ENCODE results near the gene ZSCAN5A.

The ZSCAN5A gene

DNA sequence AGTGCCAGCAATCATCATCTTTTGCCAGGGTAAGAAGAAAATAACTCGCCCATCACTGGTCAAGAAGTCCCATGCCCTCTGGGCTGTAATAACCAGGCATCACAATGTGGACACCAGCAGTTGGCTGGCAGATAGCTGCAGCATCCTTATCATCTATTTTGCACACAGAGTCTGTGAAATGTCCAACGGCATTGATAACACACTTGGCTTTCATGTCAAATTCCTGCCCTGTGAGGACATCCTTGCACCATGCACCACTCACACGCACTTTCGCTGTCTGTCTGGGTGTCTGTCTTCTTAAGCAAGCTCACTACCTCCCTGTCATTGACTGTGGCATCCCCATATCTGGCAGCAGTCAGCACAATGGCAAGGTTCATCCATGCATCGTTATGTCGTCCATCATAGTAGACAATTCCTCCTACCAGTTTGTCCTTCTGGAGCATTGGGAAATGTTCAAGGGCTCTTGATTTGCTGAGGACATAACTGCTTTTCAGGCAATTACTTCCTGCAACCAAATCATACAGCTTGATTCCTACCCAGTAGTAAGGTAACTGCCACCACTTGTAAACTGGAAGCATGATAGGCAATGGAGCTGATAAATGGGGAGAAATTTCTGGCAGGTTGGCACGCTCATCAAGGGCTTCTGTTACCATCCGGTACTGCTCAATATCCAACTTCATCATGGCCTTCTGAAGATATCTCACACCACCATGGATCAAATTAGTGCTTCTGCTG lies 6.8 kb upstream of the ZSCAN5A start:
- H3K18ac ChIP-seq (ENCODE audit: low read length): no peak overlapping the region
- no peak overlapping the region for H3K4me2 ChIP-seq (ENCODE audit: insufficient read depth, low read length, poor library complexity, severe bottlenecking)
- peak overlapping the region; percentile 42 for H2AFZ ChIP-seq (ENCODE audit: low read length)
- H3K4me1 ChIP-seq (ENCODE audit: control insufficient read depth in 2 of 2, insufficient read depth in 1 of 2, low read depth in 1 of 2, low read length in 2 of 2): no peaks in the 10 kb centered on the region
- no CpG with 5 or more reads among the region's 8 CpGs for WGBS, 2 donors (ENCODE audit: extremely low coverage in 2 of 2, insufficient read length in 2 of 2, insufficient replicate concordance in 1 of 2)
- DNase-seq (ENCODE audit: low spot score): no peak
- H3K4ac ChIP-seq (ENCODE audit: low read length): no peak overlapping the region
- H4K91ac ChIP-seq (ENCODE audit: low read depth, low read length, poor library complexity): no peak overlapping the region
- no peak overlapping the region for H3K27ac ChIP-seq (replicated peaks; ENCODE audit: low read length)
- no peaks in the 10 kb centered on the region for H3K79me1 ChIP-seq (ENCODE audit: low read depth, low read length)
- no peak overlapping the region for H3K4me3 ChIP-seq (ENCODE audit: low read length in 2 of 2)
- no peak overlapping the region for H3K9ac ChIP-seq (ENCODE audit: low read depth, low read length, poor library complexity)
- no peaks in the 10 kb centered on the region for H3K9me3 ChIP-seq (replicated peaks in 1 of 2; ENCODE audit: control insufficient read depth in 2 of 2, insufficient read depth in 1 of 2, low read depth in 1 of 2, low read length in 2 of 2)
- no peak overlapping the region for H4K8ac ChIP-seq (ENCODE audit: low read depth, low read length)
- H2BK15ac ChIP-seq (ENCODE audit: low read length): no peak overlapping the region
- no peak overlapping the region for H2BK12ac ChIP-seq (ENCODE audit: low read length)
- no peak overlapping the region for H3K14ac ChIP-seq (ENCODE audit: low read length)
- no peaks in the 10 kb centered on the region for H3K36me3 ChIP-seq (replicated peaks in 1 of 2; ENCODE audit: control insufficient read depth in 2 of 2, insufficient read depth in 2 of 2, low read length in 2 of 2)
- no peak overlapping the region for H3K23ac ChIP-seq (ENCODE audit: low read depth, low read length, poor library complexity)
- no peak overlapping the region for H2BK5ac ChIP-seq (ENCODE audit: low read length)
- H2AK5ac ChIP-seq (ENCODE audit: low read depth, low read length): no peak overlapping the region
- H3K27me3 ChIP-seq (ENCODE audit: control insufficient read depth in 3 of 3, insufficient read depth in 3 of 3, low read depth in 1 of 3, low read length in 3 of 3): no peaks in the 10 kb centered on the region
- H2BK120ac ChIP-seq (ENCODE audit: low read depth, low read length): no peak overlapping the region

DNA sequence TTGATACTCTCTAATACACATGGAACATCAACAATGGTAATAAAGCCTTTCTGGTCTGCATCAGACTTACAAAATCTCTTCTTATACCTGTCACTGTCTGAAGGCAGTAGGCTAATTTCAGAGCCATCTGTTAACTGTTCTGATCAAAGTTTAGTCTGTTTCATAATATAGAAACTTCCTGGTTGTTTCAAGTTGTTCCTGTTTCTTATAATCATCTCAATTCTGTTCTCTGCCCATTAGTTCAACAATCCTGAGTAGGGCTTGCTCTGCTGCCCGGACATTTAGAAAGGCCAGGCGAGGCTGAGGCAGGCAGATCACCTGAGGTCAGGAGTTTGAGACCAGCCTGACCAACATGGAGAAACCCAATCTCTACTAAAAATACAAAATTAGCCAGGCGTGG lies 5.4 kb upstream of the ZSCAN5A start:
- no CpG with 5 or more reads among the region's 3 CpGs for WGBS, 2 donors (ENCODE audit: extremely low coverage in 2 of 2, insufficient read length in 2 of 2, insufficient replicate concordance in 1 of 2)

DNA sequence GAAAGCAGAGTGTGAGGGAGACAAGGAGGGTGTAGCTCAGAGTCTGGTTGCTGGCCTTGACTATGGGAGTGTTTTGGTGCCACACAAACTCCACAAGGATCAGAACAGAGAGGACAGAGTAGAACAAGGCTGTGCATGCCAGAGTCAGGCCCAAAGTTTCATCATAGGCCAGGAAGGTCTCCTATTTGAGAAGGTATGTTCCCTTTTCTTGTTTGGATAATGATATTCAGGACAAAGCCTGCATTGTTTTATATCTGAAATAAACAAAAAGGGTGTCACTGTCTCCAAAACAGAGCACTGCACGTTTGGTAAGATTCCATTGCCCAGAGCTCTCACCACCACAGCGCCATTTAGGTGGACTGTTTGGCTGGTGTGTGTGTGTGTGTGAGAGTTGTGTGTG lies 3.1 kb upstream of the ZSCAN5A start:
- H3K18ac ChIP-seq (ENCODE audit: low read length): no peak overlapping the region
- H2BK15ac ChIP-seq (ENCODE audit: low read length): no peak overlapping the region
- H3K27me3 ChIP-seq (ENCODE audit: control insufficient read depth in 3 of 3, insufficient read depth in 3 of 3, low read depth in 1 of 3, low read length in 3 of 3): no peaks in the 10 kb centered on the region
- no peak overlapping the region for H3K9ac ChIP-seq (ENCODE audit: low read depth, low read length, poor library complexity)
- H3K4me2 ChIP-seq (ENCODE audit: insufficient read depth, low read length, poor library complexity, severe bottlenecking): no peak overlapping the region
- no CpG with 5 or more reads among the region's 2 CpGs for WGBS, 2 donors (ENCODE audit: extremely low coverage in 2 of 2, insufficient read length in 2 of 2, insufficient replicate concordance in 1 of 2)
- H3K4me1 ChIP-seq (ENCODE audit: control insufficient read depth in 2 of 2, insufficient read depth in 1 of 2, low read depth in 1 of 2, low read length in 2 of 2): peaks cover 4 to 10% of the 10 kb centered on the region in 2 donors
- no peaks in the 10 kb centered on the region for H3K79me1 ChIP-seq (ENCODE audit: low read depth, low read length)
- H3K23ac ChIP-seq (ENCODE audit: low read depth, low read length, poor library complexity): no peak overlapping the region
- no peak overlapping the region for H4K91ac ChIP-seq (ENCODE audit: low read depth, low read length, poor library complexity)
- H4K8ac ChIP-seq (ENCODE audit: low read depth, low read length): no peak overlapping the region
- no peak overlapping the region for H3K14ac ChIP-seq (ENCODE audit: low read length)
- no peak for DNase-seq (ENCODE audit: low spot score)
- H3K27ac ChIP-seq (replicated peaks; ENCODE audit: low read length): no peak overlapping the region
- no peaks in the 10 kb centered on the region for H3K9me3 ChIP-seq (replicated peaks in 1 of 2; ENCODE audit: control insufficient read depth in 2 of 2, insufficient read depth in 1 of 2, low read depth in 1 of 2, low read length in 2 of 2)
- H2AK5ac ChIP-seq (ENCODE audit: low read depth, low read length): peak overlapping the region; percentile 13
- H2BK120ac ChIP-seq (ENCODE audit: low read depth, low read length): no peak overlapping the region
- H2BK12ac ChIP-seq (ENCODE audit: low read length): no peak overlapping the region
- peaks cover under 1 to 1% of the 10 kb centered on the region in 2 donors for H3K36me3 ChIP-seq (replicated peaks in 1 of 2; ENCODE audit: control insufficient read depth in 2 of 2, insufficient read depth in 2 of 2, low read length in 2 of 2)
- no peak overlapping the region for H3K4ac ChIP-seq (ENCODE audit: low read length)
- H2BK5ac ChIP-seq (ENCODE audit: low read length): no peak overlapping the region
- no peak overlapping the region for H3K4me3 ChIP-seq (ENCODE audit: low read length in 2 of 2)
- no peak overlapping the region for H2AFZ ChIP-seq (ENCODE audit: low read length)

More for the DNA sequence above, 5.4 kb upstream of the ZSCAN5A start:
- no peak overlapping the region for H3K18ac ChIP-seq (ENCODE audit: low read length)
- no peaks in the 10 kb centered on the region for H3K36me3 ChIP-seq (replicated peaks in 1 of 2; ENCODE audit: control insufficient read depth in 2 of 2, insufficient read depth in 2 of 2, low read length in 2 of 2)
- H2AFZ ChIP-seq (ENCODE audit: low read length): no peak overlapping the region
- H3K4me3 ChIP-seq (ENCODE audit: low read length in 2 of 2): no peak overlapping the region
- peaks cover 0 to 6% of the 10 kb centered on the region in 2 donors for H3K4me1 ChIP-seq (ENCODE audit: control insufficient read depth in 2 of 2, insufficient read depth in 1 of 2, low read depth in 1 of 2, low read length in 2 of 2)
- no peak overlapping the region for H4K8ac ChIP-seq (ENCODE audit: low read depth, low read length)
- DNase-seq (ENCODE audit: low spot score): no peak
- no peaks in the 10 kb centered on the region for H3K79me1 ChIP-seq (ENCODE audit: low read depth, low read length)
- H3K23ac ChIP-seq (ENCODE audit: low read depth, low read length, poor library complexity): no peak overlapping the region
- H3K4ac ChIP-seq (ENCODE audit: low read length): no peak overlapping the region
- H3K27ac ChIP-seq (replicated peaks; ENCODE audit: low read length): no peak overlapping the region
- no peak overlapping the region for H2BK5ac ChIP-seq (ENCODE audit: low read length)
- no peak overlapping the region for H2BK120ac ChIP-seq (ENCODE audit: low read depth, low read length)
- no peak overlapping the region for H2BK15ac ChIP-seq (ENCODE audit: low read length)
- H3K9me3 ChIP-seq (replicated peaks in 1 of 2; ENCODE audit: control insufficient read depth in 2 of 2, insufficient read depth in 1 of 2, low read depth in 1 of 2, low read length in 2 of 2): no peaks in the 10 kb centered on the region
- H3K9ac ChIP-seq (ENCODE audit: low read depth, low read length, poor library complexity): no peak overlapping the region
- no peaks in the 10 kb centered on the region for H3K27me3 ChIP-seq (ENCODE audit: control insufficient read depth in 3 of 3, insufficient read depth in 3 of 3, low read depth in 1 of 3, low read length in 3 of 3)
- H3K4me2 ChIP-seq (ENCODE audit: insufficient read depth, low read length, poor library complexity, severe bottlenecking): no peak overlapping the region
- no peak overlapping the region for H2BK12ac ChIP-seq (ENCODE audit: low read length)
- H2AK5ac ChIP-seq (ENCODE audit: low read depth, low read length): no peak overlapping the region
- H3K14ac ChIP-seq (ENCODE audit: low read length): no peak overlapping the region
- no peak overlapping the region for H4K91ac ChIP-seq (ENCODE audit: low read depth, low read length, poor library complexity)

DNA sequence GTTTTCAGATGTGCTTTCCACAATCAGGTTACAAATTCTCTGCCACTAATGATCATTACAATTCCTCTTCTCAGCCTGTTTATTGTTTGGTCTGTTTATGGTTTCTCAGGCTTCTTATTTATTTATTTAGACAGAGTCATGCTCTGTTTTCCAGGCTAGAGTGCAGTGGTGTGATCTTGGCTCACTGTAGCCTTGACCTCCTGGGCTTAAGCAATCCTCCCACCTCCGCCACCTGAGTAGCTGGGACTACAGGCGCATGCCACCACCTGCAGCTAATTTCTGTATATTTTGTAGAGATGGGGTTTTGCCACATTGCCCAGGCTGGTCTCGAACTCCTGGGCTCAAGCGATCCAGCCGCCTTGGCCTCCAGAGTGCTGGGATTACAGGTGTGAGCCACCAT lies 2.1 kb upstream of the ZSCAN5A start:
- H3K27me3 ChIP-seq (ENCODE audit: control insufficient read depth in 3 of 3, insufficient read depth in 3 of 3, low read depth in 1 of 3, low read length in 3 of 3): no peaks in the 10 kb centered on the region
- no CpG with 5 or more reads among the region's 5 CpGs for WGBS, 2 donors (ENCODE audit: extremely low coverage in 2 of 2, insufficient read length in 2 of 2, insufficient replicate concordance in 1 of 2)
- H2AK5ac ChIP-seq (ENCODE audit: low read depth, low read length): no peak overlapping the region
- no peak overlapping the region for H4K8ac ChIP-seq (ENCODE audit: low read depth, low read length)
- no peak overlapping the region for H3K4ac ChIP-seq (ENCODE audit: low read length)
- H3K9ac ChIP-seq (ENCODE audit: low read depth, low read length, poor library complexity): no peak overlapping the region
- no peak overlapping the region for H3K14ac ChIP-seq (ENCODE audit: low read length)
- H3K27ac ChIP-seq (replicated peaks; ENCODE audit: low read length): no peak overlapping the region
- no peak overlapping the region for H3K4me3 ChIP-seq (ENCODE audit: low read length in 2 of 2)
- H3K18ac ChIP-seq (ENCODE audit: low read length): no peak overlapping the region
- peaks cover 4 to 10% of the 10 kb centered on the region in 2 donors for H3K4me1 ChIP-seq (ENCODE audit: control insufficient read depth in 2 of 2, insufficient read depth in 1 of 2, low read depth in 1 of 2, low read length in 2 of 2)
- no peak overlapping the region for H2AFZ ChIP-seq (ENCODE audit: low read length)
- no peak for DNase-seq (ENCODE audit: low spot score)
- no peaks in the 10 kb centered on the region for H3K9me3 ChIP-seq (replicated peaks in 1 of 2; ENCODE audit: control insufficient read depth in 2 of 2, insufficient read depth in 1 of 2, low read depth in 1 of 2, low read length in 2 of 2)
- no peak overlapping the region for H4K91ac ChIP-seq (ENCODE audit: low read depth, low read length, poor library complexity)
- no peak overlapping the region for H2BK12ac ChIP-seq (ENCODE audit: low read length)
- no peak overlapping the region for H2BK15ac ChIP-seq (ENCODE audit: low read length)
- H3K36me3 ChIP-seq (replicated peaks in 1 of 2; ENCODE audit: control insufficient read depth in 2 of 2, insufficient read depth in 2 of 2, low read length in 2 of 2): peaks cover 2 to 10% of the 10 kb centered on the region in 2 donors
- H3K23ac ChIP-seq (ENCODE audit: low read depth, low read length, poor library complexity): no peak overlapping the region
- no peak overlapping the region for H2BK120ac ChIP-seq (ENCODE audit: low read depth, low read length)
- no peak overlapping the region for H3K4me2 ChIP-seq (ENCODE audit: insufficient read depth, low read length, poor library complexity, severe bottlenecking)
- H3K79me1 ChIP-seq (ENCODE audit: low read depth, low read length): no peaks in the 10 kb centered on the region
- H2BK5ac ChIP-seq (ENCODE audit: low read length): no peak overlapping the region

Data from neuronal stem cell (in vitro differentiated cells).